ENCODE results near the gene FAIM. TPM values are rescaled to one million over a fixed set of nuclear protein-coding genes. Genes with fewer than 3 reads are reported as not detected.
"Not testable (repeated sequence)": the region's sequence is repeated elsewhere in the genome, so short reads cannot be mapped to it uniquely, and the experiment has no call there.

The FAIM gene
- total and polyA plus RNA-seq, 2 experiments from 2014 or later, result 12.0 to 29.7 TPM

DNA sequence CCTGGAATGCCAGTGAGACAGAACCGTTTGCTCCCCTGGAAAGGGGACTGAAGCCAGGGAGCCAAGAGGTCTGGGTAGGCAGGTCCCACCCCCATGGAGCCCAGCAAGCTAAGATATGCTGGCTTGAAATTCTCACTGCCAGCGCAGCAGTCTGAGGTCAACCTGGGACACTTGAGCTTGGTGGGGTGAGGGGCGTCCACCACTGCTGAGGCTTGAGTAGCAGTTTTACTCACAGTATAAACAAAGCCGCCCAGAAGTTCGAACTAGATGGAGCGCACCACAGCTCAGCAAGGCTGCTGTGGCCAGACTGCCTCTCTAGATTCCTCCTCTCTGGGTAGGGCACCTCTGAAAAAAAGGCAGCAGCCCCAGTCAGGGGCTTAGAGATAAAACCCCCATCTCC lies 48.1 kb upstream of the FAIM start:
- Mint-ChIP-seq H3K4me1 (peaks cover 6% of the 10 kb centered on the region; the same call in 1 of the 3 replicates), H3K36me3 (ENCODE audit: low read depth) (peaks cover 58% of the 10 kb centered on the region)
- no peak for ATAC-seq

DNA sequence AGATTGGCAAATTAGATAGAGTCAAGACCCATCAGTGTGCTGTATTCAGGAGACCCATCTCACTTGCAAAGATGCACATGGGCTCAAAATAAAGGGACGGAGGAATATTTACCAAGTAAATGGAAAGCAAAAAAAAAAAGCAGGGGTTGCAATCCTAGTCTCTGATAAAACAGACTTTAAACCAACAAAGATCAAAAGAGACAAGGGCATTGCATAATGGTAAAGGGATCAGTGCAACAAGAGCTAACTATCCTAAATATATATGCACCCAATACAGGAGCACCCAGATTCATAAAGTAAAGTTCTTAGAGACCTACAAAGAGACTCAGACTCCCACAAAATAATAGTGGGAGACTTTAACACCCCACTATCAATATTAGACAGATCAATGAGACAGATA lies 45.7 kb upstream of the FAIM start:
- H3K27me3 Mint-ChIP-seq (ENCODE audit: insufficient read depth, low read depth, poor library complexity); H3K4me3 Mint-ChIP-seq; H3F3A ChIP-seq (replicated peaks; ENCODE audit: low read depth); H3K27ac Mint-ChIP-seq; H3K4me1 ChIP-seq (ENCODE audit: insufficient read depth); H3K79me2 ChIP-seq (replicated peaks; ENCODE audit: insufficient read depth); H3K4me2 ChIP-seq; H3K4me3 ChIP-seq; H3K4me1 Mint-ChIP-seq; H3K27me3 ChIP-seq (ENCODE audit: insufficient read depth); H3K36me3 ChIP-seq (ENCODE audit: insufficient read depth); H2AFZ ChIP-seq; H3K27ac ChIP-seq (ENCODE audit: low read depth); H3K9me2 ChIP-seq (ENCODE audit: insufficient read depth); DNase-seq (ENCODE audit: low spot score); H4K20me1 ChIP-seq (replicated peaks; ENCODE audit: insufficient read depth); ATAC-seq: not testable (repeated sequence)
- peaks cover 28% of the 10 kb centered on the region for H3K9me3 Mint-ChIP-seq
- H3K36me3 Mint-ChIP-seq (ENCODE audit: low read depth), result peaks cover 53% of the 10 kb centered on the region

More for the DNA sequence above, 48.1 kb upstream of the FAIM start:
- Histone ChIP-seq H3K79me2 (replicated peaks; ENCODE audit: insufficient read depth) (peaks cover 4% of the 10 kb centered on the region; the same call in 1 of the 2 replicates), H3K36me3 (ENCODE audit: insufficient read depth) (0 out of 2 replicates have a peak, but pooled peaks cover 4% of the 10 kb centered on the region), H3K4me1 (ENCODE audit: insufficient read depth) (no peaks in the 10 kb centered on the region), H3K27me3 (ENCODE audit: insufficient read depth) (no peaks in the 10 kb centered on the region), H3K9me2 (ENCODE audit: insufficient read depth) (no peaks in the 10 kb centered on the region), H4K20me1 (replicated peaks; ENCODE audit: insufficient read depth) (no peaks in the 10 kb centered on the region), H3F3A (replicated peaks; ENCODE audit: low read depth) (no peaks in the 10 kb centered on the region), H3K4me3 (no peak overlapping the region), H2AFZ (no peak overlapping the region), H3K4me2 (no peak overlapping the region), H3K27ac (ENCODE audit: low read depth) (no peak overlapping the region)
- no peak for DNase-seq (ENCODE audit: low spot score)
- no peak overlapping the region for H3K4me3 Mint-ChIP-seq
- H3K9me3 Mint-ChIP-seq, result peaks cover 39% of the 10 kb centered on the region
- TF ChIP-seq NANOG (IDR thresholded peaks at IDR 0.05; ENCODE audit: borderline replicate concordance) (no peak), CREB1 (CRISPR knock-in tag; IDR thresholded peaks at IDR 0.05; ENCODE audit: low read depth) (no peak), JUNB (IDR thresholded peaks at IDR 0.05; ENCODE audit: unreplicated experiment) (no peak), ZNF114 (CRISPR knock-in tag; IDR thresholded peaks at IDR 0.05) (no peak), ZNF331 (CRISPR knock-in tag; IDR thresholded peaks at IDR 0.05; ENCODE audit: low read depth) (no peak), STAT1 (IDR thresholded peaks at IDR 0.05; ENCODE audit: unreplicated experiment) (no peak)
- TF ChIP-seq, protein P1, sequence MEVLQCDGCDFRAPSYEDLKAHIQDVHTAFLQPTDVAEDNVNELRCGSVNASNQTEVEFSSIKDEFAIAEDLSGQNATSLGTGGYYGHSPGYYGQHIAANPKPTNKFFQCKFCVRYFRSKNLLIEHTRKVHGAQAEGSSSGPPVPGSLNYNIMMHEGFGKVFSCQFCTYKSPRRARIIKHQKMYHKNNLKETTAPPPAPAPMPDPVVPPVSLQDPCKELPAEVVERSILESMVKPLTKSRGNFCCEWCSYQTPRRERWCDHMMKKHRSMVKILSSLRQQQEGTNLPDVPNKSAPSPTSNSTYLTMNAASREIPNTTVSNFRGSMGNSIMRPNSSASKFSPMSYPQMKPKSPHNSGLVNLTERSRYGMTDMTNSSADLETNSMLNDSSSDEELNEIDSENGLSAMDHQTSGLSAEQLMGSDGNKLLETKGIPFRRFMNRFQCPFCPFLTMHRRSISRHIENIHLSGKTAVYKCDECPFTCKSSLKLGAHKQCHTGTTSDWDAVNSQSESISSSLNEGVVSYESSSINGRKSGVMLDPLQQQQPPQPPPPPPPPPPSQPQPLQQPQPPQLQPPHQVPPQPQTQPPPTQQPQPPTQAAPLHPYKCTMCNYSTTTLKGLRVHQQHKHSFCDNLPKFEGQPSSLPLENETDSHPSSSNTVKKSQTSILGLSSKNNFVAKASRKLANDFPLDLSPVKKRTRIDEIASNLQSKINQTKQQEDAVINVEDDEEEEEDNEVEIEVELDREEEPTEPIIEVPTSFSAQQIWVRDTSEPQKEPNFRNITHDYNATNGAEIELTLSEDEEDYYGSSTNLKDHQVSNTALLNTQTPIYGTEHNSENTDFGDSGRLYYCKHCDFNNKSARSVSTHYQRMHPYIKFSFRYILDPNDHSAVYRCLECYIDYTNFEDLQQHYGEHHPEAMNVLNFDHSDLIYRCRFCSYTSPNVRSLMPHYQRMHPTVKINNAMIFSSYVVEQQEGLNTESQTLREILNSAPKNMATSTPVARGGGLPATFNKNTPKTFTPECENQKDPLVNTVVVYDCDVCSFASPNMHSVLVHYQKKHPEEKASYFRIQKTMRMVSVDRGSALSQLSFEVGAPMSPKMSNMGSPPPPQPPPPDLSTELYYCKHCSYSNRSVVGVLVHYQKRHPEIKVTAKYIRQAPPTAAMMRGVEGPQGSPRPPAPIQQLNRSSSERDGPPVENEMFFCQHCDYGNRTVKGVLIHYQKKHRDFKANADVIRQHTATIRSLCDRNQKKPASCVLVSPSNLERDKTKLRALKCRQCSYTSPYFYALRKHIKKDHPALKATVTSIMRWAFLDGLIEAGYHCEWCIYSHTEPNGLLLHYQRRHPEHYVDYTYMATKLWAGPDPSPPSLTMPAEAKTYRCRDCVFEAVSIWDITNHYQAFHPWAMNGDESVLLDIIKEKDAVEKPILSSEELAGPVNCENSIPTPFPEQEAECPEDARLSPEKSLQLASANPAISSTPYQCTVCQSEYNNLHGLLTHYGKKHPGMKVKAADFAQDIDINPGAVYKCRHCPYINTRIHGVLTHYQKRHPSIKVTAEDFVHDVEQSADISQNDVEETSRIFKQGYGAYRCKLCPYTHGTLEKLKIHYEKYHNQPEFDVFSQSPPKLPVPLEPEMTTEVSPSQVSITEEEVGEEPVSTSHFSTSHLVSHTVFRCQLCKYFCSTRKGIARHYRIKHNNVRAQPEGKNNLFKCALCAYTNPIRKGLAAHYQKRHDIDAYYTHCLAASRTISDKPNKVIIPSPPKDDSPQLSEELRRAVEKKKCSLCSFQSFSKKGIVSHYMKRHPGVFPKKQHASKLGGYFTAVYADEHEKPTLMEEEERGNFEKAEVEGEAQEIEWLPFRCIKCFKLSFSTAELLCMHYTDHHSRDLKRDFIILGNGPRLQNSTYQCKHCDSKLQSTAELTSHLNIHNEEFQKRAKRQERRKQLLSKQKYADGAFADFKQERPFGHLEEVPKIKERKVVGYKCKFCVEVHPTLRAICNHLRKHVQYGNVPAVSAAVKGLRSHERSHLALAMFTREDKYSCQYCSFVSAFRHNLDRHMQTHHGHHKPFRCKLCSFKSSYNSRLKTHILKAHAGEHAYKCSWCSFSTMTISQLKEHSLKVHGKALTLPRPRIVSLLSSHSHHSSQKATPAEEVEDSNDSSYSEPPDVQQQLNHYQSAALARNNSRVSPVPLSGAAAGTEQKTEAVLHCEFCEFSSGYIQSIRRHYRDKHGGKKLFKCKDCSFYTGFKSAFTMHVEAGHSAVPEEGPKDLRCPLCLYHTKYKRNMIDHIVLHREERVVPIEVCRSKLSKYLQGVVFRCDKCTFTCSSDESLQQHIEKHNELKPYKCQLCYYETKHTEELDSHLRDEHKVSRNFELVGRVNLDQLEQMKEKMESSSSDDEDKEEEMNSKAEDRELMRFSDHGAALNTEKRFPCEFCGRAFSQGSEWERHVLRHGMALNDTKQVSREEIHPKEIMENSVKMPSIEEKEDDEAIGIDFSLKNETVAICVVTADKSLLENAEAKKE (CRISPR knock-in tag; IDR thresholded peaks at IDR 0.05), result no peak
- TF ChIP-seq, protein P2, sequence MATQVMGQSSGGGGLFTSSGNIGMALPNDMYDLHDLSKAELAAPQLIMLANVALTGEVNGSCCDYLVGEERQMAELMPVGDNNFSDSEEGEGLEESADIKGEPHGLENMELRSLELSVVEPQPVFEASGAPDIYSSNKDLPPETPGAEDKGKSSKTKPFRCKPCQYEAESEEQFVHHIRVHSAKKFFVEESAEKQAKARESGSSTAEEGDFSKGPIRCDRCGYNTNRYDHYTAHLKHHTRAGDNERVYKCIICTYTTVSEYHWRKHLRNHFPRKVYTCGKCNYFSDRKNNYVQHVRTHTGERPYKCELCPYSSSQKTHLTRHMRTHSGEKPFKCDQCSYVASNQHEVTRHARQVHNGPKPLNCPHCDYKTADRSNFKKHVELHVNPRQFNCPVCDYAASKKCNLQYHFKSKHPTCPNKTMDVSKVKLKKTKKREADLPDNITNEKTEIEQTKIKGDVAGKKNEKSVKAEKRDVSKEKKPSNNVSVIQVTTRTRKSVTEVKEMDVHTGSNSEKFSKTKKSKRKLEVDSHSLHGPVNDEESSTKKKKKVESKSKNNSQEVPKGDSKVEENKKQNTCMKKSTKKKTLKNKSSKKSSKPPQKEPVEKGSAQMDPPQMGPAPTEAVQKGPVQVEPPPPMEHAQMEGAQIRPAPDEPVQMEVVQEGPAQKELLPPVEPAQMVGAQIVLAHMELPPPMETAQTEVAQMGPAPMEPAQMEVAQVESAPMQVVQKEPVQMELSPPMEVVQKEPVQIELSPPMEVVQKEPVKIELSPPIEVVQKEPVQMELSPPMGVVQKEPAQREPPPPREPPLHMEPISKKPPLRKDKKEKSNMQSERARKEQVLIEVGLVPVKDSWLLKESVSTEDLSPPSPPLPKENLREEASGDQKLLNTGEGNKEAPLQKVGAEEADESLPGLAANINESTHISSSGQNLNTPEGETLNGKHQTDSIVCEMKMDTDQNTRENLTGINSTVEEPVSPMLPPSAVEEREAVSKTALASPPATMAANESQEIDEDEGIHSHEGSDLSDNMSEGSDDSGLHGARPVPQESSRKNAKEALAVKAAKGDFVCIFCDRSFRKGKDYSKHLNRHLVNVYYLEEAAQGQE (IDR thresholded peaks at IDR 0.05; ENCODE audit: unreplicated experiment), result no peak
- H3K27ac Mint-ChIP-seq, result no peak overlapping the region
- no peaks in the 10 kb centered on the region for H3K27me3 Mint-ChIP-seq (ENCODE audit: insufficient read depth, low read depth, poor library complexity)

DNA sequence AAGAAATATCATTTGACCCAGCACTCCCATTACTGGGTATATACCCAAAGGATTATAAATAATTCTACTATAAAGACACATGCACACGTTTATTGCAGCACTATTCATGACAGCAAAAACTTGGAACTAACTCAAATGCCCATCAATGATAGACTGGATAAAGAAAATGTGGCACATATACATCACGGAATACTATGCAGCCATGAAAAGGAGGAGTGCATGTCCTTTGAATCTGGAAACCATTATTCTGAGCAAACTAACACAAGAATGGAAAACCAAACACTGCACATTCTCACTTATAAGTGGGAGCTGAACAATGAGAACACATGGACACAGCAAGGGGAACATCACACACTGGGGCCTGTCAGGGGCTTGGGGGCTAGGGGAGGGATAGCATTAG lies 42.3 kb upstream of the FAIM start:
- H3K27ac ChIP-seq (ENCODE audit: low read depth); H4K20me1 ChIP-seq (replicated peaks; ENCODE audit: insufficient read depth); H3K4me3 Mint-ChIP-seq; H3K79me2 ChIP-seq (replicated peaks; ENCODE audit: insufficient read depth); H3K27me3 ChIP-seq (ENCODE audit: insufficient read depth); H3K9me3 Mint-ChIP-seq; H3K9me2 ChIP-seq (ENCODE audit: insufficient read depth); H3K27me3 Mint-ChIP-seq (ENCODE audit: insufficient read depth, low read depth, poor library complexity); H3K4me3 ChIP-seq; DNase-seq (ENCODE audit: low spot score); H3K27ac Mint-ChIP-seq; ATAC-seq; H2AFZ ChIP-seq; H3K4me1 ChIP-seq (ENCODE audit: insufficient read depth); H3K4me2 ChIP-seq; H3K4me1 Mint-ChIP-seq; H3F3A ChIP-seq (replicated peaks; ENCODE audit: low read depth); H3K36me3 ChIP-seq (ENCODE audit: insufficient read depth): not testable (repeated sequence)
- H3K36me3 Mint-ChIP-seq (ENCODE audit: low read depth), result peaks cover 26% of the 10 kb centered on the region

Data from GM23338 (cell line).